ENCODE results near the gene PPFIA1. TPM values are rescaled to one million over a fixed set of nuclear protein-coding genes. Genes with fewer than 3 reads are reported as not detected.

PPFIA1 gene
- total and polyA plus RNA-seq, 2 of the 13 experiments (the other 11 are each of a cell fraction or from before 2014, with no cell fraction given) = 29.9 to 45.2 TPM

- no peak for TF ChIP-seq ZNF274 (CRISPR knock-in tag; IDR thresholded peaks at IDR 0.05)
- TF ChIP-seq SP1 (IDR thresholded peaks at IDR 0.05) = no peak
- peak; percentile 91 for TF ChIP-seq SP1 (CRISPR knock-in tag; IDR thresholded peaks at IDR 0.05)
- TF ChIP-seq MXD4 (CRISPR knock-in tag; IDR thresholded peaks at IDR 0.05) = no peak
- TF ChIP-seq ZKSCAN8 (CRISPR knock-in tag; IDR thresholded peaks at IDR 0.05; ENCODE audit: borderline replicate concordance) = no peak
- no peak for TF ChIP-seq ZNF382 (CRISPR knock-in tag; IDR thresholded peaks at IDR 0.05; ENCODE audit: borderline replicate concordance)
- TF ChIP-seq THAP11 (CRISPR knock-in tag; IDR thresholded peaks at IDR 0.05) = peak; percentile 66
- 0 out of 2 replicates have a peak, but pooled peaks have one; percentile 18 for TF ChIP-seq ZSCAN9 (CRISPR knock-in tag; IDR thresholded peaks at IDR 0.05; ENCODE audit: borderline replicate concordance)
- no peak for TF ChIP-seq PLRG1 (conservative IDR thresholded peaks at IDR 0.05)
- peak; percentile 81 for TF ChIP-seq UBTF (CRISPR knock-in tag; IDR thresholded peaks at IDR 0.05)
- TF ChIP-seq MLLT10 (CRISPR knock-in tag; IDR thresholded peaks at IDR 0.05) = no peak
- no peak for TF ChIP-seq ZNF138 (CRISPR knock-in tag; IDR thresholded peaks at IDR 0.05; ENCODE audit: low read depth)
- no peak for TF ChIP-seq ZKSCAN1 (IDR thresholded peaks at IDR 0.05; ENCODE audit: low read length)
- TF ChIP-seq ZNF234 (CRISPR knock-in tag; conservative IDR thresholded peaks at IDR 0.05) = no peak
- no peak for TF ChIP-seq ZFAT (CRISPR knock-in tag; conservative IDR thresholded peaks at IDR 0.05)
- TF ChIP-seq SCMH1 (CRISPR knock-in tag; IDR thresholded peaks at IDR 0.05; ENCODE audit: borderline replicate concordance) = no peak
- no peak for TF ChIP-seq TCF7 (IDR thresholded peaks at IDR 0.05; ENCODE audit: low read depth)
- peak; percentile 35 for TF ChIP-seq YY1 (IDR thresholded peaks at IDR 0.05; ENCODE audit: insufficient read depth, insufficient replicate concordance, low read depth, low read length)
- TF ChIP-seq ZBTB20 (CRISPR knock-in tag; IDR thresholded peaks at IDR 0.05; ENCODE audit: borderline replicate concordance, low read depth) = no peak
- TF ChIP-seq CREM (IDR thresholded peaks at IDR 0.05) = no peak
- no peak for TF ChIP-seq CREM (CRISPR knock-in tag; IDR thresholded peaks at IDR 0.05)
- no peak for TF ChIP-seq TOPORS (CRISPR knock-in tag; IDR thresholded peaks at IDR 0.05)
- no peak for TF ChIP-seq ZFYVE20 (CRISPR knock-in tag; IDR thresholded peaks at IDR 0.05; ENCODE audit: borderline replicate concordance, low read depth)
- TF ChIP-seq CCAR2 (optimal IDR thresholded peaks at IDR 0.05; ENCODE audit: low read depth, low read length) = no peak
- TF ChIP-seq, protein P1, sequence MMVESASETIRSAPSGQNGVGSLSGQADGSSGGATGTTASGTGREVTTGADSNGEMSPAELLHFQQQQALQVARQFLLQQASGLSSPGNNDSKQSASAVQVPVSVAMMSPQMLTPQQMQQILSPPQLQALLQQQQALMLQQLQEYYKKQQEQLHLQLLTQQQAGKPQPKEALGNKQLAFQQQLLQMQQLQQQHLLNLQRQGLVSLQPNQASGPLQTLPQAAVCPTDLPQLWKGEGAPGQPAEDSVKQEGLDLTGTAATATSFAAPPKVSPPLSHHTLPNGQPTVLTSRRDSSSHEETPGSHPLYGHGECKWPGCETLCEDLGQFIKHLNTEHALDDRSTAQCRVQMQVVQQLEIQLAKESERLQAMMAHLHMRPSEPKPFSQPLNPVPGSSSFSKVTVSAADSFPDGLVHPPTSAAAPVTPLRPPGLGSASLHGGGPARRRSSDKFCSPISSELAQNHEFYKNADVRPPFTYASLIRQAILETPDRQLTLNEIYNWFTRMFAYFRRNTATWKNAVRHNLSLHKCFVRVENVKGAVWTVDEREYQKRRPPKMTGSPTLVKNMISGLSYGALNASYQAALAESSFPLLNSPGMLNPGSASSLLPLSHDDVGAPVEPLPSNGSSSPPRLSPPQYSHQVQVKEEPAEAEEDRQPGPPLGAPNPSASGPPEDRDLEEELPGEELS (CRISPR knock-in tag; IDR thresholded peaks at IDR 0.05) = 0 out of 2 replicates have a peak, but pooled peaks have one; percentile 18
- no peak for TF ChIP-seq ZNF816 (CRISPR knock-in tag; IDR thresholded peaks at IDR 0.05; ENCODE audit: borderline replicate concordance)
- TF ChIP-seq TARDBP (CRISPR knock-in tag; IDR thresholded peaks at IDR 0.05) = 0 out of 2 replicates have a peak, but pooled peaks have one; percentile 58
- TF ChIP-seq POLR2AphosphoS2 (IDR thresholded peaks at IDR 0.05; ENCODE audit: low read depth, low read length) = no peak
- no peak; the same call in 1 of the 2 replicates for TF ChIP-seq THAP7 (CRISPR knock-in tag; IDR thresholded peaks at IDR 0.05)
These were observed at the start of gene PPFIA1 (continued) for GRCh38 chr11:70270104-70270876.

All from HepG2 (cell line).